ENCODE data around the gene ANKMY1.

DNA sequence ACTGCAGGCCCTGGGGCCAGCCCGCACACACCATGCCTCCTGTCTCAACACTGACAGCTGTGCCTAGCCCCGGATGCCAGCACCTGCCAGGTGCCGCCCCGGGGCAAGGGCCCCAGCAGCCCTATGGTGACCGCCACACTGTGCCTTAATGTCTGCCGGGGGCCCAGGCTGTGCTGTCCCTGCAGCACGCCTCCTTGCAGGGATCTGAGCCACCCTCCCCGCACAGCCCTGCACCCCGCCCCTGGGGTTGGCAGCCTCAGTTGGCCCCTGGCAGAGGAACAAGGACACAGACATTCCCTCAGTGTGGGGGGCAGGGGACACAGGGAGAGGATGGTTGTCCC lies 20.3 kb upstream of the ANKMY1 start:
- TF ChIP-seq, protein P1, sequence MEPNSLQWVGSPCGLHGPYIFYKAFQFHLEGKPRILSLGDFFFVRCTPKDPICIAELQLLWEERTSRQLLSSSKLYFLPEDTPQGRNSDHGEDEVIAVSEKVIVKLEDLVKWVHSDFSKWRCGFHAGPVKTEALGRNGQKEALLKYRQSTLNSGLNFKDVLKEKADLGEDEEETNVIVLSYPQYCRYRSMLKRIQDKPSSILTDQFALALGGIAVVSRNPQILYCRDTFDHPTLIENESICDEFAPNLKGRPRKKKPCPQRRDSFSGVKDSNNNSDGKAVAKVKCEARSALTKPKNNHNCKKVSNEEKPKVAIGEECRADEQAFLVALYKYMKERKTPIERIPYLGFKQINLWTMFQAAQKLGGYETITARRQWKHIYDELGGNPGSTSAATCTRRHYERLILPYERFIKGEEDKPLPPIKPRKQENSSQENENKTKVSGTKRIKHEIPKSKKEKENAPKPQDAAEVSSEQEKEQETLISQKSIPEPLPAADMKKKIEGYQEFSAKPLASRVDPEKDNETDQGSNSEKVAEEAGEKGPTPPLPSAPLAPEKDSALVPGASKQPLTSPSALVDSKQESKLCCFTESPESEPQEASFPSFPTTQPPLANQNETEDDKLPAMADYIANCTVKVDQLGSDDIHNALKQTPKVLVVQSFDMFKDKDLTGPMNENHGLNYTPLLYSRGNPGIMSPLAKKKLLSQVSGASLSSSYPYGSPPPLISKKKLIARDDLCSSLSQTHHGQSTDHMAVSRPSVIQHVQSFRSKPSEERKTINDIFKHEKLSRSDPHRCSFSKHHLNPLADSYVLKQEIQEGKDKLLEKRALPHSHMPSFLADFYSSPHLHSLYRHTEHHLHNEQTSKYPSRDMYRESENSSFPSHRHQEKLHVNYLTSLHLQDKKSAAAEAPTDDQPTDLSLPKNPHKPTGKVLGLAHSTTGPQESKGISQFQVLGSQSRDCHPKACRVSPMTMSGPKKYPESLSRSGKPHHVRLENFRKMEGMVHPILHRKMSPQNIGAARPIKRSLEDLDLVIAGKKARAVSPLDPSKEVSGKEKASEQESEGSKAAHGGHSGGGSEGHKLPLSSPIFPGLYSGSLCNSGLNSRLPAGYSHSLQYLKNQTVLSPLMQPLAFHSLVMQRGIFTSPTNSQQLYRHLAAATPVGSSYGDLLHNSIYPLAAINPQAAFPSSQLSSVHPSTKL (CRISPR knock-in tag; IDR thresholded peaks at IDR 0.05), result no peak
- no peak for TF ChIP-seq RXRB (CRISPR knock-in tag; IDR thresholded peaks at IDR 0.05; ENCODE audit: borderline replicate concordance)
- no peak for TF ChIP-seq SUZ12 (IDR thresholded peaks at IDR 0.05; ENCODE audit: low read depth, low read length)
- TF ChIP-seq RFX5 (IDR thresholded peaks at IDR 0.05; ENCODE audit: low read depth, low read length), result no peak
- no peak for TF ChIP-seq ZNF333 (CRISPR knock-in tag; IDR thresholded peaks at IDR 0.05; ENCODE audit: borderline replicate concordance)
- TF ChIP-seq, protein P2, sequence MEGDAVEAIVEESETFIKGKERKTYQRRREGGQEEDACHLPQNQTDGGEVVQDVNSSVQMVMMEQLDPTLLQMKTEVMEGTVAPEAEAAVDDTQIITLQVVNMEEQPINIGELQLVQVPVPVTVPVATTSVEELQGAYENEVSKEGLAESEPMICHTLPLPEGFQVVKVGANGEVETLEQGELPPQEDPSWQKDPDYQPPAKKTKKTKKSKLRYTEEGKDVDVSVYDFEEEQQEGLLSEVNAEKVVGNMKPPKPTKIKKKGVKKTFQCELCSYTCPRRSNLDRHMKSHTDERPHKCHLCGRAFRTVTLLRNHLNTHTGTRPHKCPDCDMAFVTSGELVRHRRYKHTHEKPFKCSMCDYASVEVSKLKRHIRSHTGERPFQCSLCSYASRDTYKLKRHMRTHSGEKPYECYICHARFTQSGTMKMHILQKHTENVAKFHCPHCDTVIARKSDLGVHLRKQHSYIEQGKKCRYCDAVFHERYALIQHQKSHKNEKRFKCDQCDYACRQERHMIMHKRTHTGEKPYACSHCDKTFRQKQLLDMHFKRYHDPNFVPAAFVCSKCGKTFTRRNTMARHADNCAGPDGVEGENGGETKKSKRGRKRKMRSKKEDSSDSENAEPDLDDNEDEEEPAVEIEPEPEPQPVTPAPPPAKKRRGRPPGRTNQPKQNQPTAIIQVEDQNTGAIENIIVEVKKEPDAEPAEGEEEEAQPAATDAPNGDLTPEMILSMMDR (CRISPR knock-in tag; IDR thresholded peaks at IDR 0.05), result no peak
- TF ChIP-seq MAFK (conservative IDR thresholded peaks at IDR 0.05 in 1 of 2, IDR thresholded peaks at IDR 0.05 in 1 of 2; ENCODE audit: low read length in 2 of 2), result no peak
- no peak for TF ChIP-seq NR3C1 (CRISPR knock-in tag; IDR thresholded peaks at IDR 0.05)
- TF ChIP-seq POLR2AphosphoS2 (IDR thresholded peaks at IDR 0.05; ENCODE audit: low read depth, low read length), result no peak
- TF ChIP-seq ZNF343 (CRISPR knock-in tag; IDR thresholded peaks at IDR 0.05), result no peak
- TF ChIP-seq FOXM1 (CRISPR knock-in tag; IDR thresholded peaks at IDR 0.05), result no peak

Data from HepG2 (cell line).